K562 (cell line): ENCODE data around the gene NDUFV3. TPM values are rescaled to one million over a fixed set of nuclear protein-coding genes. Genes with fewer than 3 reads are reported as not detected.

Source experiments
- ATAC-seq: fragments of 200-7000 bp; cut with Tn5 transposase; 3 replicates; pipeline ENCODE4 v1.9.1; 2020; ENCODE audit warnings: moderate library complexity
- BruUV-seq: library from RNA; stranded (reverse); fragments of 400-500 nt; replicated peaks from 2 replicates; lab custom pipeline; 2021; lab: Mats Ljungman, UMichigan
- CTCF ChIA-PET: fragments of 300-600 bp; formaldehyde crosslinking; extraction: SDS; loops from one replicate; lab custom pipeline; 2021; ENCODE audit warnings: low intra/inter-chr PET ratio; lab: Yijun Ruan, JAX
- POLR2A ChIA-PET: fragments of 300-600, 350-650 bp; sonication (Branson Sonifier 250); formaldehyde crosslinking; extraction: SDS; loops from one replicate; lab custom pipeline; 2021; ENCODE audit warnings: antibody characterized with exemption, inconsistent platforms; lab: Yijun Ruan, JAX
- DNase-seq, 4 experiments: peaks; one replicate each; pipeline versions ENCODE4 v3.0.0 to v3.0.0-alpha.2; 2011 to 2018; ENCODE audit warnings: low spot score in 3 of 4, mixed read lengths in 3 of 4; ENCODE audit errors: extremely low read depth in 1 of 4
- FAIRE-seq: peaks from 2 replicates; lab custom pipeline; 2011; peaks lifted over from hg19 to GRCh38; lab: Jason Lieb, UNC
- H2AFZ ChIP-seq: 2 replicates; pipeline ENCODE4 v1.6.0; 2011; ENCODE audit warnings: low read depth, low read length, control low read depth, inconsistent platforms
- H3K27ac ChIP-seq: fragments of 200-600 bp; 3 replicates; pipeline ENCODE4 v1.8.0; 2011; ENCODE audit warnings: low read depth, mild to moderate bottlenecking, control low read depth, inconsistent platforms, low read length, moderate library complexity, mixed read lengths; ENCODE audit errors: extremely low read depth
- H3K27me3 ChIP-seq, 2 experiments: fragments of 300-600 bp in 1 of 2; 2 replicates in 1 of 2; 3 replicates in 1 of 2; pipeline versions ENCODE4 v1.6.0 to v1.8.0; 2011; ENCODE audit warnings: inconsistent platforms in 2 of 2, low read length in 2 of 2, mild to moderate bottlenecking in 1 of 2, mixed read lengths in 1 of 2, moderate library complexity in 1 of 2; ENCODE audit not compliant: control insufficient read depth in 2 of 2, insufficient read depth in 2 of 2
- H3K36me3 ChIP-seq: fragments of 300-600 bp; 3 replicates; pipeline ENCODE4 v1.8.0; 2011; ENCODE audit warnings: mild to moderate bottlenecking, low read length, inconsistent platforms; ENCODE audit not compliant: control insufficient read depth, insufficient read depth
- H3K4me1 ChIP-seq, 2 experiments: fragments of 200-600 bp in 1 of 2; replicated peaks in 1 of 2; 2 replicates in 1 of 2; 3 replicates in 1 of 2; pipeline versions ENCODE4 v1.5.1 to v1.8.0; 2011; ENCODE audit warnings: inconsistent platforms in 2 of 2, low read length in 2 of 2, mild to moderate bottlenecking in 1 of 2, mixed read lengths in 1 of 2, moderate library complexity in 1 of 2; ENCODE audit not compliant: control insufficient read depth in 2 of 2, insufficient read depth in 2 of 2
- H3K4me2 ChIP-seq: 2 replicates; pipeline ENCODE4 v1.6.1; 2011; ENCODE audit warnings: low read length, control low read depth, inconsistent platforms, mixed read lengths; ENCODE audit not compliant: insufficient read depth
- H3K4me3 ChIP-seq: fragments of 200-600 bp; sonication (generic), shearing (Covaris generic); 2 replicates; pipeline ENCODE4 v1.5.1; 2016; ENCODE audit warnings: control low read depth, inconsistent platforms
- H3K79me2 ChIP-seq: fragments of 200-600 bp; 3 replicates; pipeline ENCODE4 v1.8.0; 2011; ENCODE audit warnings: low read length, inconsistent platforms; ENCODE audit not compliant: control insufficient read depth, insufficient read depth
- H3K9ac ChIP-seq, 2 experiments: 2 replicates each; pipeline versions ENCODE4 v1.6.0 to v1.6.1; 2011; ENCODE audit warnings: low read depth in 2 of 2, low read length in 2 of 2, control low read depth in 1 of 2, inconsistent platforms in 1 of 2, mild to moderate bottlenecking in 1 of 2, mixed read lengths in 1 of 2; ENCODE audit not compliant: insufficient read depth in 1 of 2
- H3K9me1 ChIP-seq: one replicate; pipeline ENCODE4 v1.6.0; 2011; ENCODE audit warnings: inconsistent platforms, mild to moderate bottlenecking, low read length, moderate library complexity; ENCODE audit not compliant: control insufficient read depth, insufficient read depth
- H3K9me3 ChIP-seq: replicated peaks from 2 replicates; pipeline ENCODE4 v1.5.1; 2011; ENCODE audit warnings: low read depth, low read length, inconsistent platforms; ENCODE audit not compliant: control insufficient read depth, insufficient read depth
- H4K20me1 ChIP-seq: replicated peaks from 2 replicates; pipeline ENCODE4 v1.6.1; 2011; ENCODE audit warnings: low read length, inconsistent platforms, mixed read lengths; ENCODE audit not compliant: control insufficient read depth, insufficient read depth
- ARID4B ChIP-seq: sonication (generic); formaldehyde crosslinking; IDR thresholded peaks from 2 replicates; pipeline ENCODE4 v1.8.0; 2022; ENCODE audit warnings: mild to moderate bottlenecking, missing genetic modification reagents
- DMBX1 ChIP-seq: fragments of 250-450 bp; sonication (Bioruptor Pico); IDR thresholded peaks from 2 replicates; pipeline ENCODE4 v1.8.0; 2022; ENCODE audit warnings: inconsistent platforms, mild to moderate bottlenecking, moderate library complexity, borderline replicate concordance
- HNRNPK ChIP-seq: fragments of 200-400 bp; formaldehyde crosslinking; IDR thresholded peaks from one replicate; pipeline ENCODE4 v1.6.1; 2018; ENCODE audit warnings: mild to moderate bottlenecking, low read depth, low read length; ENCODE audit not compliant: poor library complexity, severe bottlenecking
- MAFG ChIP-seq: fragments of 450-650 bp; conservative IDR thresholded peaks from 2 replicates; pipeline ENCODE4 v1.6.1; 2016; ENCODE audit warnings: missing genetic modification characterization, missing compliant biosample characterization
- MEF2A ChIP-seq: IDR thresholded peaks from 2 replicates; pipeline ENCODE4 v1.6.1; 2011; ENCODE audit warnings: low read depth, mild to moderate bottlenecking, low read length, moderate library complexity; ENCODE audit not compliant: control insufficient read depth
- MNT ChIP-seq, 2 experiments: fragments of 450-650 bp; conservative IDR thresholded peaks; 2 replicates each; pipeline ENCODE4 v1.6.1; 2017; ENCODE audit warnings: mild to moderate bottlenecking in 2 of 2, moderate library complexity in 2 of 2
- PHF21A ChIP-seq: fragments of 450-650 bp; IDR thresholded peaks from 2 replicates; pipeline ENCODE4 v1.6.1; 2017; ENCODE audit warnings: low read depth, borderline replicate concordance
- POLR2A ChIP-seq: fragments of 450-650 bp; conservative IDR thresholded peaks from 2 replicates; pipeline ENCODE4 v1.6.1; 2016
- ZNF507 ChIP-seq: conservative IDR thresholded peaks from 2 replicates; pipeline ENCODE4 v1.6.1; 2017; ENCODE audit warnings: missing genetic modification characterization, missing compliant biosample characterization
- ZNF592 ChIP-seq: fragments of 450-650 bp; IDR thresholded peaks from 2 replicates; pipeline ENCODE4 v1.6.1; 2017; ENCODE audit warnings: antibody characterized with exemption, mild to moderate bottlenecking
- WGBS: fragments of 100-300 bp; shearing (Covaris generic); methylation state at CpG from one replicate; pipeline ENCODE4 v1.1.6; 2016; ENCODE audit warnings: low coverage, mixed read lengths; ENCODE audit not compliant: insufficient coverage; ENCODE audit errors: missing lambda C conversion rate; 5-methylcytosine and 5-hydroxymethylcytosine counted together
- in situ Hi-C: fragments of 300-500 bp; cut with MboI; formaldehyde crosslinking; loops from 4 replicates; pipeline ENCODE4 v1.15.0; 2018; ENCODE audit warnings: inconsistent platforms, mixed read lengths
- intact Hi-C: fragments of 100-400 bp; cut with micrococcal nuclease; formaldehyde crosslinking; loops from 2 replicates; pipeline ENCODE4 v1.14.2; 2022
- polyA plus RNA-seq, 8 experiments: library from polyadenylated mRNA; depleted of rRNA in 4 of 8; stranded (reverse) in 5 of 8; unstranded in 3 of 8; fragments of >200 nt; fragmentation: Nextera tagmentation in 2 of 8; fragmentation: Illumina TruSeq in 1 of 8; extraction: Ambion mirVana in 2 of 8; extraction: Trizol in 1 of 8; gene quantifications; 2 replicates each; pipeline versions ENCODE4 v1.2.1 to v1.2.3, GENCODE V29; 2011 to 2014; ENCODE audit warnings: inconsistent platforms in 1 of 8, missing spikeins in 1 of 8
- total RNA-seq, 7 experiments: library from RNA; depleted of rRNA in 6 of 7; stranded (reverse); fragments of >200 nt in 6 of 7; fragmentation: Illumina TruSeq in 2 of 7; extraction: Trizol in 2 of 7; gene quantifications; 2 replicates each; pipeline versions ENCODE4 v1.2.1 to v1.2.3, GENCODE V29; 2011 to 2021; ENCODE audit warnings: low replicate concordance in 1 of 7

The NDUFV3 gene
- total and polyA plus RNA-seq, 9 of the 15 experiments (the other 6 are each of a cell fraction or from before 2014, with no cell fraction given): 19.1 to 87.8 (median 74.3) TPM

- no peak for TF ChIP-seq ZNF592
Measured at GRCh38 chr21:42918291-42918690, 25.2 kb downstream of the NDUFV3 start (continued).

- Histone ChIP-seq H3K79me2 (no peaks in the 10 kb centered on the region), H3K4me1 (peaks cover 30 to 32% of the 10 kb centered on the region in 2 experiments), H3K4me2 (peak overlapping the region; percentile 60), H2AFZ (peak overlapping the region; percentile 82), H4K20me1 (no peaks in the 10 kb centered on the region), H3K9me1 (no peaks in the 10 kb centered on the region), H3K9ac (no peak overlapping the region), H3K27me3 (no peaks in the 10 kb centered on the region), H3K9me3 (peaks cover 1% of the 10 kb centered on the region; the same call in 1 of the 2 replicates), H3K27ac (no peak overlapping the region), H3K36me3 (no peaks in the 10 kb centered on the region), H3K4me3 (no peak overlapping the region)
- CTCF ChIA-PET: interaction anchor here (0.6 kb wide), 1 partner anchor 51 kb away, joined by 3 read pairs; no protein-coding TSS in a partner anchor
- in situ Hi-C loops: loop anchor here (25.0 kb wide), 1 partner anchor 190 kb away; the partner anchor contains the start of gene U2AF1
- peak; percentile 38 to 78 (median 62) for DNase-seq
- no TSS peak for BruUV-seq
- WGBS: 12% methylated on average over 4 of the region's 4 CpGs
- intact Hi-C loops: loop anchor here (5.0 kb wide), 2 partner anchors 45 to 725 kb away; partner anchors contain the start of gene WDR4
- peak; percentile 89 for FAIRE-seq
- peak; percentile 29 for ATAC-seq
- POLR2A ChIA-PET: interaction anchor here (0.6 to 0.7 kb wide), 2 partner anchors 45 to 75 kb away, joined by 4 read pairs; no protein-coding TSS in a partner anchor
- no peak for TF ChIP-seq HNRNPK
- TF ChIP-seq PHF21A: no peak
- TF ChIP-seq ZNF507 (tag): no peak
- TF ChIP-seq POLR2A: no peak
- 0 out of 4 replicates have a peak, but pooled peaks of 1 of the 2 experiments have one; percentile 18 for TF ChIP-seq MNT (conservative IDR thresholded peaks at IDR 0.05)
- TF ChIP-seq MEF2A: no peak
- no peak for TF ChIP-seq DMBX1 (CRISPR knock-in tag)
- no peak for TF ChIP-seq MAFG (tag)
- TF ChIP-seq ARID4B: no peak
Measured at GRCh38 chr21:42921927-42922326, 28.8 kb downstream of the NDUFV3 start.
